Measurements from ENCODE around the gene ARHGAP29. TPM values are rescaled to one million over a fixed set of nuclear protein-coding genes. Genes with fewer than 3 reads are reported as not detected.

The ARHGAP29 gene
- total RNA-seq, 1 experiment from 2014 or later = 197 TPM

- Histone ChIP-seq H3K4me1 (ENCODE audit: control insufficient read depth, insufficient read depth, low read length) (no peaks in the 10 kb centered on the region), H3K4me3 (ENCODE audit: low read depth in 2 of 2, low read length in 2 of 2) (no peak overlapping the region), H3K9me3 (ENCODE audit: control insufficient read depth, insufficient read depth, low read depth, low read length) (no peaks in the 10 kb centered on the region), H3K27me3 (ENCODE audit: control insufficient read depth, insufficient read depth, low read length) (no peaks in the 10 kb centered on the region), H3K27ac (ENCODE audit: low read length) (peak overlapping the region; percentile 13; the same call in 1 of the 2 replicates), H3K36me3 (ENCODE audit: control insufficient read depth, insufficient read depth, low read length) (no peaks in the 10 kb centered on the region)
- no peak for DNase-seq (ENCODE audit: low read depth, low spot score)
- no TSS peak for BruUV-seq (replicated peaks)
- ChIA-PET POLR2A (interaction anchor here (0.6 kb wide), 1 partner anchor 17 kb away, joined by 7 read pairs; no protein-coding TSS in a partner anchor), CTCF (no interaction called here)
- no peak for ATAC-seq
- in situ Hi-C loops (cut with HindIII; ENCODE audit: low pct_unique_long_range_greater_than_20kb, low sequenced_read_pairs) = no loop called here
- intact Hi-C loops (cut with micrococcal nuclease; ENCODE audit: unreplicated experiment) = no loop called here
- TF ChIP-seq SIN3A (IDR thresholded peaks at IDR 0.05; ENCODE audit: borderline replicate concordance, insufficient read depth, low read depth, low read length) (no peak), POLR2AphosphoS5 (IDR thresholded peaks at IDR 0.05; ENCODE audit: low read depth, low read length) (no peak), CTCF (IDR thresholded peaks at IDR 0.05) (no peak), REST (IDR thresholded peaks at IDR 0.05; ENCODE audit: insufficient read depth in 1 of 2, low read depth in 2 of 2, low read length in 1 of 2) (no peak), TCF7L2 (IDR thresholded peaks at IDR 0.05; ENCODE audit: low read depth, low read length) (no peak)
Measured at GRCh38 chr1:94265906-94266305, 28.5 kb upstream of the ARHGAP29 start.

GRCh38 chr1:94265011-94265422 is 27.6 kb upstream of the ARHGAP29 start:
- intact Hi-C loops (cut with micrococcal nuclease; ENCODE audit: unreplicated experiment) = no loop called here
- no peaks in the 10 kb centered on the region for H3K4me1 ChIP-seq (ENCODE audit: control insufficient read depth, insufficient read depth, low read length)
- in situ Hi-C loops (cut with HindIII; ENCODE audit: low pct_unique_long_range_greater_than_20kb, low sequenced_read_pairs) = no loop called here
- ChIA-PET POLR2A (no interaction called here), CTCF (no interaction called here)
- no peak for DNase-seq (ENCODE audit: low read depth, low spot score)
- no peak for ATAC-seq
- H3K4me3 ChIP-seq (ENCODE audit: low read depth in 2 of 2, low read length in 2 of 2) = no peak overlapping the region
- BruUV-seq (replicated peaks) = no TSS peak
- peak overlapping the region; percentile 48; the same call in 1 of the 2 replicates for H3K27ac ChIP-seq (ENCODE audit: low read length)
- no peaks in the 10 kb centered on the region for H3K27me3 ChIP-seq (ENCODE audit: control insufficient read depth, insufficient read depth, low read length)
- no peaks in the 10 kb centered on the region for H3K9me3 ChIP-seq (ENCODE audit: control insufficient read depth, insufficient read depth, low read depth, low read length)
- no peaks in the 10 kb centered on the region for H3K36me3 ChIP-seq (ENCODE audit: control insufficient read depth, insufficient read depth, low read length)
- TF ChIP-seq POLR2AphosphoS5 (IDR thresholded peaks at IDR 0.05; ENCODE audit: low read depth, low read length) = no peak
- no peak for TF ChIP-seq TCF7L2 (IDR thresholded peaks at IDR 0.05; ENCODE audit: low read depth, low read length)
- TF ChIP-seq SIN3A (IDR thresholded peaks at IDR 0.05; ENCODE audit: borderline replicate concordance, insufficient read depth, low read depth, low read length) = no peak
- TF ChIP-seq CTCF (IDR thresholded peaks at IDR 0.05) = no peak
- no peak for TF ChIP-seq REST (IDR thresholded peaks at IDR 0.05; ENCODE audit: insufficient read depth in 1 of 2, low read depth in 2 of 2, low read length in 1 of 2)

Measured in Panc1 (cell line).